ENCODE results near the gene KRT74. TPM values are rescaled to one million over a fixed set of nuclear protein-coding genes. Genes with fewer than 3 reads are reported as not detected.

Gene KRT74
- total RNA-seq, 1 experiment from 2014 or later = not detected

DNA sequence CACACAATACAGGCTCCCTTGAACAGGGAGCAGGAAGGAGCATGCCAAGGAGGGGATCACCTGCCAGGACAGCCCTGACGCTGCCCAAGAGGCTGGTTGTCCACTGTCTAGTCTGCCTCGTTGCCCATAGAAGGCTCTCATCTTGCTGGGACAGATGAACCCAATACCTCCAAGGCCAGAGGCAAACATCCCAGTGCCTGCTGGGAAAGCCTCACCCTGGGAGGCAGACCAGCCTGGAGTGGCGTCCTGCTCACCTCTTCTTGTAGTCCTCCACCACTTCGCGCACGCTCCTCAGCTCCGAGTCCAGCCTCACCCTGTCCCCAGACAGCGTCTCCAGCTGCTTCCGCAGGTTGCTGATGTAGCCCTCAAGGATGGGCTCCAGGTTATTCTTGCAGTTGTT is 42.3 kb upstream of the KRT74 start:
- Histone ChIP-seq H3K4me2 (no peak overlapping the region), H3K9me2 (ENCODE audit: insufficient read depth) (no peaks in the 10 kb centered on the region), H3K27ac (no peak overlapping the region), H3K27me3 (ENCODE audit: insufficient read depth, low read depth) (no peaks in the 10 kb centered on the region; the same call in 1 of the 2 replicates), H3K4me3 (no peak overlapping the region), H3K4me1 (replicated peaks; ENCODE audit: insufficient read depth) (no peaks in the 10 kb centered on the region), H3F3A (ENCODE audit: insufficient read depth, low read depth) (no peaks in the 10 kb centered on the region), H4K20me1 (ENCODE audit: insufficient read depth) (no peaks in the 10 kb centered on the region), H2AFZ (no peak overlapping the region), H3K9me3 (ENCODE audit: insufficient read depth, low read depth) (no peaks in the 10 kb centered on the region), H3K79me2 (ENCODE audit: low read depth) (no peaks in the 10 kb centered on the region), H3K36me3 (ENCODE audit: low read depth) (no peaks in the 10 kb centered on the region)
- no TSS peak for BruUV-seq (replicated peaks)
- DNase-seq = no peak
- ChIA-PET POLR2A (ENCODE audit: unreplicated experiment) (no interaction called here), CTCF (no interaction called here)
- TF ChIP-seq EZH2 (IDR thresholded peaks at IDR 0.05; ENCODE audit: low read depth) = no peak
- no peak for TF ChIP-seq CTCF (conservative IDR thresholded peaks at IDR 0.05)
- intact Hi-C loops (cut with micrococcal nuclease; ENCODE audit: unreplicated experiment) = no loop called here

GRCh38 chr12:52615208-52615868 is 41.7 kb upstream of the KRT74 start:
- Histone ChIP-seq H3K27ac (no peak overlapping the region), H3F3A (ENCODE audit: insufficient read depth, low read depth) (no peaks in the 10 kb centered on the region), H3K9me2 (ENCODE audit: insufficient read depth) (no peaks in the 10 kb centered on the region), H3K4me1 (replicated peaks; ENCODE audit: insufficient read depth) (no peaks in the 10 kb centered on the region), H3K4me3 (no peak overlapping the region), H3K79me2 (ENCODE audit: low read depth) (no peaks in the 10 kb centered on the region), H2AFZ (no peak overlapping the region), H4K20me1 (ENCODE audit: insufficient read depth) (no peaks in the 10 kb centered on the region), H3K27me3 (ENCODE audit: insufficient read depth, low read depth) (no peaks in the 10 kb centered on the region; the same call in 1 of the 2 replicates), H3K36me3 (ENCODE audit: low read depth) (no peaks in the 10 kb centered on the region), H3K4me2 (no peak overlapping the region), H3K9me3 (ENCODE audit: insufficient read depth, low read depth) (no peaks in the 10 kb centered on the region)
- CTCF ChIA-PET = no interaction called here
- intact Hi-C loops (cut with micrococcal nuclease; ENCODE audit: unreplicated experiment) = no loop called here
- POLR2A ChIA-PET (ENCODE audit: unreplicated experiment) = no interaction called here
- BruUV-seq (replicated peaks) = no TSS peak
- TF ChIP-seq EZH2 (IDR thresholded peaks at IDR 0.05; ENCODE audit: low read depth) (no peak), CTCF (conservative IDR thresholded peaks at IDR 0.05) (no peak)
- DNase-seq = no peak

DNA sequence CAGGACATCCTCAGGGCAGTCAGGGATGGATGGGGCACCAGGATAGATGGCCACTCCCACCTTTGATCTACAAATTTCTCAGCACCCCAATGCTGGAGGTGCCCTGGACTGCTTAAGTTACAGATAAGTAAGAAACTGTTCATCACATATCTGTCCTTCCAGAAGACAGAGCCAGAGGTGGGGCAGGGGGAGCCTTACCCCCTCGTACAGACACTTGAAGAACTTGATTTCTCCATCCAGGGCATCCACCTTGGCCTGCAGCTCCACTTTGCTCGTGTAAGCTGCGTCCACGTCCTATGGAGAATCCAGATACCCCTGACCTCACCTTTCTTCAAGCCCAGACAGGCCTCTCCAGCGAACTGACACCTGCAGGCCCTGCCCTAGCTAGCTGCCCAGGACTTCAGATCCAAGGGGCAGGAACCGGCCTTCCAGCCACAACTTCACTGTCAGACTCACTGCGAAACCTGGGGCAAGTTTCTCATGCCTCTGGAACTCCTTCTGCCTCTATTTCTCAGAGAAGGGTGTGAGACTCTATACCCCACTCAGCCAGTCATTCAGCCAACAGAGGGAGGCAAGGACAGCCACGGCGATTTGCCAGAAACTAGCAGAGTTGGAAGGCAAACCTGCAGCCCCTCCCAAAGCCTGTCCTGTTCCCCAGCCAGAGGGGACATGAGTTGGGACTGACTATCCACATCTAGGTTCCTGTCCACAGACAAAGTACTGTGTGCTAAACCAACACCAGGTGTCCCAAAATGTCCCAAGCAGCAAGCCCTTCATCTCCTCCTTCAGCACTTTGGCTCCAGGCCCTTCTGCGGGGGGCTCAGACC is 41.0 kb upstream of the KRT74 start:
- Histone ChIP-seq H4K20me1 (ENCODE audit: insufficient read depth) (no peaks in the 10 kb centered on the region), H3K27me3 (ENCODE audit: insufficient read depth, low read depth) (no peaks in the 10 kb centered on the region; the same call in 1 of the 2 replicates), H3K27ac (no peak overlapping the region), H3K79me2 (ENCODE audit: low read depth) (no peaks in the 10 kb centered on the region), H3K36me3 (ENCODE audit: low read depth) (no peaks in the 10 kb centered on the region), H3K4me3 (no peak overlapping the region), H3K4me1 (replicated peaks; ENCODE audit: insufficient read depth) (no peaks in the 10 kb centered on the region), H3K9me2 (ENCODE audit: insufficient read depth) (no peaks in the 10 kb centered on the region), H3K9me3 (ENCODE audit: insufficient read depth, low read depth) (no peaks in the 10 kb centered on the region), H2AFZ (no peak overlapping the region), H3K4me2 (no peak overlapping the region), H3F3A (ENCODE audit: insufficient read depth, low read depth) (no peaks in the 10 kb centered on the region)
- BruUV-seq (replicated peaks) = no TSS peak
- no peak for DNase-seq
- CTCF ChIA-PET = no interaction called here
- POLR2A ChIA-PET (ENCODE audit: unreplicated experiment) = no interaction called here
- TF ChIP-seq CTCF (conservative IDR thresholded peaks at IDR 0.05) (no peak), EZH2 (IDR thresholded peaks at IDR 0.05; ENCODE audit: low read depth) (no peak)
- intact Hi-C loops (cut with micrococcal nuclease; ENCODE audit: unreplicated experiment) = no loop called here

Measured in PC-9 (cell line).